Natural killer cell treated with Interleukin-12 subunit alpha and Interleukin-12 subunit beta and Interleukin-15 and Interleukin-18, amount 100 ng/mL, for 72 hours (primary cell): ENCODE measurements around the gene VWA5B1. TPM values are rescaled to one million over a fixed set of nuclear protein-coding genes. Genes with fewer than 3 reads are reported as not detected.

Experiments
- ATAC-seq, 2 donors: fragments of 150-1000 bp; cut with Tn5 transposase in 1 of 2; sonication (Bioruptor Pico), chemical (Tn5 transposase) in 1 of 2; 2 replicates each; pipeline ENCODE4 v1.10.0; 2021
- DNase-seq: peaks from one replicate; pipeline ENCODE4 v3.0.0; 2022; ENCODE audit warnings: low spot score
- H3K27ac Mint-ChIP-seq, 2 donors: 1 replicate in 1 of 2; 2 replicates in 1 of 2; pipeline ENCODE4 v1.8.0; 2022; ENCODE audit warnings: mixed read lengths in 2 of 2, mild to moderate bottlenecking in 1 of 2, moderate library complexity in 1 of 2
- H3K27me3 Mint-ChIP-seq, 2 donors: 1 replicate in 1 of 2; 2 replicates in 1 of 2; pipeline ENCODE4 v1.8.0; 2022; ENCODE audit warnings: mixed read lengths in 2 of 2
- H3K36me3 Mint-ChIP-seq: one replicate; pipeline ENCODE4 v1.8.0; 2022; ENCODE audit warnings: mixed read lengths
- H3K4me1 Mint-ChIP-seq, 2 donors: 1 replicate in 1 of 2; 2 replicates in 1 of 2; pipeline ENCODE4 v1.8.0; 2022; ENCODE audit warnings: low read depth in 2 of 2, mixed read lengths in 2 of 2, mild to moderate bottlenecking in 1 of 2
- H3K4me3 Mint-ChIP-seq: one replicate; pipeline ENCODE4 v1.8.0; 2022; ENCODE audit warnings: mixed read lengths
- H3K9me3 Mint-ChIP-seq: 2 replicates; pipeline ENCODE4 v1.8.0; 2022; ENCODE audit warnings: mixed read lengths
- total RNA-seq, 2 donors: library from RNA; stranded (reverse); gene quantifications; one replicate each; pipeline ENCODE4 v1.2.3, GENCODE V29; 2022

The VWA5B1 gene
- total RNA-seq, 2 donors from 2014 or later, result not detected

DNA sequence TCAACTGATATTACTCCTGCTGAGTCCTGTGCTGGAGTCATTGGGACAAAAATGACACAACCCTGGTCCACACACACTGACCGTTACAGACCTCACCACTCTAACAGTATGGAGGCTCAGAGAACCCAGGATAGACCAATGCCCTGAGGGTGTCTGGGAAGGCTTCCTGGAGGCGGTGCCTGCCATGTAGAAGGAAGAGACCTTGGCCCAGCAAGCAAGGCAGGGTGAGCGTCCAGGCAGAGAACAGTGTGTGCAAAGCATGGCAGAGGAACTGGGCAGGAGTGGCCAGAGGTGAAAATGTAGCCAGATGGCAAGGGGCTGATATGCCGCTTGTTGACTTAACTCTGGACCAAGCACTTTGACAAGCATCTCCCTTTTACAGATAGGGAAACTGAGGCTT lies 85.5 kb downstream of the VWA5B1 start:
- Mint-ChIP-seq H3K27ac (no peak overlapping the region), H3K4me3 (no peak overlapping the region), H3K9me3 (no peaks in the 10 kb centered on the region), H3K36me3 (no peaks in the 10 kb centered on the region), H3K27me3 (peaks cover 36 to 46% of the 10 kb centered on the region in 2 donors), H3K4me1 (no peaks in the 10 kb centered on the region)
- ATAC-seq, result no peak
- peak; percentile 25 for DNase-seq

DNA sequence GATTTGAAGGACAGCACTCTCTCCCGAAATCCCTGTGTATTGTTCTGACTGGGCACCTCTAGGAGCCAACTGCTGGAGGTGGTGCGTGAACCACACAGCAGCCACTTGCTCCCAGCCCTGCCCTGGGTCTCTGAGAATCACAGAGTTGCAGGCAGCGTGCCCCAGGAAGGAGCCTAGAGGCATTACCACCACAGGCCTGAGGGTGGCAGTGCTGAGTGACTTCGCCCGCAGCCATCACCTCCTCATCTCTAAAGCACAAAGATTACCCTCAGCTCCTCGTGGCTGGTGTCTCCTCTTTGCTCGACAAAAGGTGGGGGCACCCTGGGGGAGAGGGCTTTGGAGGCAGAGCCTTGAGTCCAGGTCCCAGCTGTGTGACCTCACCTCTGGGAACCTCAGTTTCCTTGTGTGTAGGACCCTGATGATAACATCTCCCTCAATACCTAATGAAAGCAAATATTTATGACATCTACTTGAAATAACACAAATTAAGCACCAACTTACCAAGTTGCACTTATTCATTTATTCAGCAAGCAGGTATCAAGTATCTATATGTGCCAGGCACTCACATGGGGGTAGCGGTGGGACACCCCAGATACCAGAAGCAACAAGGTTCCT lies 86.3 kb downstream of the VWA5B1 start:
- H3K27ac Mint-ChIP-seq, result no peak overlapping the region
- no peaks in the 10 kb centered on the region for H3K36me3 Mint-ChIP-seq
- peak; percentile 66 for DNase-seq
- ATAC-seq, result peak; percentile 56 to 64
- H3K9me3 Mint-ChIP-seq, result no peaks in the 10 kb centered on the region
- H3K4me1 Mint-ChIP-seq, result no peaks in the 10 kb centered on the region
- no peak overlapping the region for H3K4me3 Mint-ChIP-seq
- H3K27me3 Mint-ChIP-seq, result peaks cover 30 to 38% of the 10 kb centered on the region in 2 donors

DNA sequence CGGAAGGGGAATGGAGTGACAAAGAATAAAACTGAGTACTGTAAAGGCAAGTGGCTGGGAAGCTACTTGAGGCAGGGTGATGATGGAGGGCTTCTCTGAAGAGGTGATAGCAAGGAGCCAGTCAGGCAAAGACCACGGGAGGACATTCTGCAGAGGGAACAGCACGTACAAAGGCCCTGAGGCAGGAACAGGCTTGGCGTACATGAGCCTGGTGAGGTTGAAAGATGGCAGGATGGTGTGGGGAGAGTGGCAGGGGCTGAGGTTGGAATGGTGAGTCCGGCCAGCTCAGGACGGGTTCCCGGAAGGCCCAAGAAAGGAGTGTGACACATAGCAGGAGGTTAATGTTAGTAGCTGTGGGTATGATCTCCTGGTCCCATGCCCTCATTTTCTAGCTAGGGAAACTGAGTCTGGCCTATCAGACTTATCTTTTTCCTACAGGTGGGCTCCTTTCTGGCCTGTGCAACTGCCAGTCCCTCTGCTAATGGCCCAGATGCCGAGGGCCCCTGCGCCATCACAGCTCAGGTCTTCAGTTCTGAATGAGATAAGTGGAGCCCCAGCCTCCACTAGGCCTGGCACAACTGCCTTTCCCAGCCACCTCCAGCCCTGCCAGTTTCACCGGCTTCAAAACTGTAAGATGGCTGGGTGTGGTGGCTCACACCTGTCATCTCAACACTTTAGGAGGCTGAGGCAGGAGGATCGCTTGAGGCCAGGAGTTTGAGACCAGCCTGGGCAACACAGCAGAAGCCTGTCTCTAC lies 87.0 kb downstream of the VWA5B1 start:
- Mint-ChIP-seq H3K27ac (no peak overlapping the region), H3K4me1 (no peaks in the 10 kb centered on the region), H3K36me3 (no peaks in the 10 kb centered on the region), H3K9me3 (no peaks in the 10 kb centered on the region), H3K4me3 (no peak overlapping the region), H3K27me3 (peaks cover 27 to 34% of the 10 kb centered on the region in 2 donors)
- DNase-seq, result no peak
- no peak for ATAC-seq

GRCh38 chr1:20379075-20379474 lies 88.4 kb downstream of the VWA5B1 start:
- H3K36me3 Mint-ChIP-seq, result no peaks in the 10 kb centered on the region
- ATAC-seq (no peak), DNase-seq (no peak)
- no peaks in the 10 kb centered on the region for H3K4me1 Mint-ChIP-seq
- no peaks in the 10 kb centered on the region for H3K9me3 Mint-ChIP-seq
- peaks cover 23 to 27% of the 10 kb centered on the region in 2 donors for H3K27me3 Mint-ChIP-seq
- no peak overlapping the region for H3K4me3 Mint-ChIP-seq
- no peak overlapping the region for H3K27ac Mint-ChIP-seq

GRCh38 chr1:20380175-20380574 lies 89.5 kb downstream of the VWA5B1 start:
- no peaks in the 10 kb centered on the region for H3K36me3 Mint-ChIP-seq
- H3K4me1 Mint-ChIP-seq, result no peaks in the 10 kb centered on the region
- peaks cover 33 to 37% of the 10 kb centered on the region in 2 donors for H3K27me3 Mint-ChIP-seq
- DNase-seq (no peak), ATAC-seq (no peak)
- H3K27ac Mint-ChIP-seq, result no peak overlapping the region
- H3K4me3 Mint-ChIP-seq, result no peak overlapping the region
- no peaks in the 10 kb centered on the region for H3K9me3 Mint-ChIP-seq

DNA sequence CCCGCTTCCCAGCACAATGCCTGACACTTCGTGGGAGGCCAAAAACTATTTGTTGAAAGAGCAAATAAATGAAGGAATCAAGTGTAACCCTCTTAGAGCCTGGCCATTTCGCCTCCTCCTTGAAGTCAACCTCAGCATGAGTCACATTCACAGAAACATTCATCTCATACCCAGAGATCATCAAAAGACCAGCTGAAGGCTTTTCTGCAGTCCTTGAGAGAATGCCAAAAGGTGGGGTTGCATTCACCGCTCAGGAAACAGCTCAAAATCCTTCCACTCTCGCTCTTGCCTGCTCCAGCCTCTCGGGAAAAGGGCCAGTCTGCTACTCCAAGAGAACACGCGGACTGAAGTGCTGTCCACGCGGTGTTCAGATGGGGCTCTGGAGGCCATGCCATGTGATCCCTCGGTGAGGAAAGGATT lies 90.0 kb downstream of the VWA5B1 start:
- DNase-seq (no peak), ATAC-seq (no peak)
- no peaks in the 10 kb centered on the region for H3K9me3 Mint-ChIP-seq
- peaks cover 35 to 37% of the 10 kb centered on the region in 2 donors for H3K27me3 Mint-ChIP-seq
- no peaks in the 10 kb centered on the region for H3K36me3 Mint-ChIP-seq
- H3K27ac Mint-ChIP-seq, result no peak overlapping the region
- no peak overlapping the region for H3K4me3 Mint-ChIP-seq
- H3K4me1 Mint-ChIP-seq, result no peaks in the 10 kb centered on the region

GRCh38 chr1:20381045-20381641 lies 90.5 kb downstream of the VWA5B1 start:
- Mint-ChIP-seq H3K27ac (no peak overlapping the region), H3K36me3 (no peaks in the 10 kb centered on the region), H3K27me3 (peaks cover 30 to 32% of the 10 kb centered on the region in 2 donors), H3K9me3 (no peaks in the 10 kb centered on the region), H3K4me3 (no peak overlapping the region), H3K4me1 (no peaks in the 10 kb centered on the region)
- ATAC-seq, result no peak
- no peak for DNase-seq

DNA sequence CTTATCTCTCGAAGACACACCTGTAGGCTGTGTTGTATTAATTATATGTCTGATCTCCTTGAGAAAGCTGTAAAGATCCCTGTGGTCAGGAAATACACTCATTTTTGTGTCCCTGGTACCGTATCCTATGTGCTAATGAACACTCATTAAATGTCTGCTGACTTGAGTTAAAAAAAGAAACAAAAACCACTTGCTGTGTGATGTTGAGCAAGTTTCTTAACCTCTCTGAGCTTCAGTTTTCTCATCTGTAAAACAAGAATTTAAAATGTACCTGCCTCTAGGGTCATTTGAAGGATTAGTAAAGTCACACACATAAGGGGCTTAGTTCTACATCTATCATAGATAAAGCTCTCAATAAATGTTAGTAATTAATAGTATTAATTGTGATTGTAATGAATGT lies 91.3 kb downstream of the VWA5B1 start:
- Mint-ChIP-seq H3K36me3 (no peaks in the 10 kb centered on the region), H3K4me3 (no peak overlapping the region), H3K4me1 (no peaks in the 10 kb centered on the region), H3K27ac (no peak overlapping the region), H3K9me3 (no peaks in the 10 kb centered on the region), H3K27me3 (peaks cover 31 to 34% of the 10 kb centered on the region in 2 donors)
- no peak for DNase-seq
- ATAC-seq, result no peak

DNA sequence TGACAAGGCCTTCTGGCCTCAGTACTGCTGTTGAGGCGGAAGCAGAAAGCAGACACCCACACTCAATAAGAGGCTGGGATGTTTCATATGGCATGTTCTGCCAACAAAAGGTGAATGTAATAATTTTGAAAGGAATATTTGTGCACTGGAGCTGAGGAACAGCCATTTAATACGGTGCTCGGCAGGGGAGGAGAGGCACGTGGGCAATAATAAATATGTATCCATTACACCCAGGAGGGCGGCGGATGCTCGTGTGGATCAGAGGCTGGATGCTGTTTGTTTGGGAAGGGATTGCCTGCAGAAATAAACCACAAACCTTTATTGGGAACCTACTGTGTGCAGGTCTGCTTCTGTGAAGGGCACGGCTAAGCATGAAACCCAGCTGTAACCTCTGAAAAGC lies 92.0 kb downstream of the VWA5B1 start:
- no peak for ATAC-seq
- peaks cover 25 to 37% of the 10 kb centered on the region in 2 donors for H3K27me3 Mint-ChIP-seq
- no peak overlapping the region for H3K4me3 Mint-ChIP-seq
- no peaks in the 10 kb centered on the region for H3K4me1 Mint-ChIP-seq
- H3K36me3 Mint-ChIP-seq, result no peaks in the 10 kb centered on the region
- no peak overlapping the region for H3K27ac Mint-ChIP-seq
- no peaks in the 10 kb centered on the region for H3K9me3 Mint-ChIP-seq
- DNase-seq, result no peak

GRCh38 chr1:20383631-20384030 lies 93.0 kb downstream of the VWA5B1 start:
- H3K4me1 Mint-ChIP-seq, result no peaks in the 10 kb centered on the region
- ATAC-seq, result no peak

GRCh38 chr1:20385630-20386029 lies 95.0 kb downstream of the VWA5B1 start:
- H3K36me3 Mint-ChIP-seq, result no peaks in the 10 kb centered on the region
- no peak overlapping the region for H3K4me3 Mint-ChIP-seq
- H3K27ac Mint-ChIP-seq, result no peak overlapping the region
- peak; percentile 32 for DNase-seq
- no peak for ATAC-seq
- H3K4me1 Mint-ChIP-seq, result no peaks in the 10 kb centered on the region
- peaks cover 15 to 28% of the 10 kb centered on the region in 2 donors for H3K27me3 Mint-ChIP-seq
- H3K9me3 Mint-ChIP-seq, result no peaks in the 10 kb centered on the region

More at GRCh38 chr1:20383631-20384030, 93.0 kb downstream of the VWA5B1 start:
- no peak overlapping the region for H3K27ac Mint-ChIP-seq
- no peaks in the 10 kb centered on the region for H3K36me3 Mint-ChIP-seq
- H3K27me3 Mint-ChIP-seq, result peaks cover 21 to 36% of the 10 kb centered on the region in 2 donors
- H3K9me3 Mint-ChIP-seq, result no peaks in the 10 kb centered on the region
- H3K4me3 Mint-ChIP-seq, result no peak overlapping the region
- DNase-seq, result peak; percentile 28

GRCh38 chr1:20386323-20387081 lies 95.8 kb downstream of the VWA5B1 start:
- no peak overlapping the region for H3K27ac Mint-ChIP-seq
- no peak overlapping the region for H3K4me3 Mint-ChIP-seq
- no peak for ATAC-seq
- H3K4me1 Mint-ChIP-seq, result no peaks in the 10 kb centered on the region
- no peaks in the 10 kb centered on the region for H3K36me3 Mint-ChIP-seq
- peak; percentile 16 for DNase-seq
- H3K27me3 Mint-ChIP-seq, result peaks cover 20 to 31% of the 10 kb centered on the region in 2 donors
- H3K9me3 Mint-ChIP-seq, result no peaks in the 10 kb centered on the region

DNA sequence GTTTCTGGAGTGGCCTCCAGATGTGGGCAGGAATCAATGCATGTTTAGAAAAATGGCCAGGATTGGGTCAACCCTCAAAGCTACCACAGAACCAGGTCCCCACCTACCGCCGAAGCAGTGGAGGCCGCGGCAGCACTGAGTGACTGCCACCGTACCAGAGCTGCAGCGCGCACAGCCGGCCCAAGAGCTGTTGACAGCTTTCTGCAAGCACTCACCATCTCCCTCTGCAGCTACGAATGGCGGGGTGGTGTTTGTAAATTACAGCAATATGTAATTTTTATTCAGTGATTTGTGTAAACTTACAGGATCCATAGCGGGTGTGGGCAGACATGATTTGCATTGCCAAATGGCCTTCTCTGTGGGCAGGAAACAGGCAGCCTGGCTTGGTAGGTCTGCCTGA lies 98.9 kb downstream of the VWA5B1 start:
- Mint-ChIP-seq H3K9me3 (no peaks in the 10 kb centered on the region), H3K36me3 (peaks cover 6% of the 10 kb centered on the region), H3K27ac (no peak overlapping the region), H3K4me1 (no peaks in the 10 kb centered on the region), H3K4me3 (no peak overlapping the region), H3K27me3 (peaks cover 41 to 43% of the 10 kb centered on the region in 2 donors)
- ATAC-seq, result no peak
- peak; percentile 25 for DNase-seq
